Stimulated activated CD4-positive, alpha-beta T cell treated with anti-CD3 and anti-CD28 coated beads, Interleukin-1b, Interleukin-23, amount 100 ng/mL, for 48 hours (primary cell): ENCODE measurements around the gene COL23A1.

Experiments used
- DNase-seq: peaks from one replicate; pipeline ENCODE4 v3.0.0-alpha.2; 2020

Gene COL23A1

GRCh38 chr5:178215280-178216002 lies 374.8 kb downstream of the COL23A1 start:
- DNase-seq: no peak

DNA sequence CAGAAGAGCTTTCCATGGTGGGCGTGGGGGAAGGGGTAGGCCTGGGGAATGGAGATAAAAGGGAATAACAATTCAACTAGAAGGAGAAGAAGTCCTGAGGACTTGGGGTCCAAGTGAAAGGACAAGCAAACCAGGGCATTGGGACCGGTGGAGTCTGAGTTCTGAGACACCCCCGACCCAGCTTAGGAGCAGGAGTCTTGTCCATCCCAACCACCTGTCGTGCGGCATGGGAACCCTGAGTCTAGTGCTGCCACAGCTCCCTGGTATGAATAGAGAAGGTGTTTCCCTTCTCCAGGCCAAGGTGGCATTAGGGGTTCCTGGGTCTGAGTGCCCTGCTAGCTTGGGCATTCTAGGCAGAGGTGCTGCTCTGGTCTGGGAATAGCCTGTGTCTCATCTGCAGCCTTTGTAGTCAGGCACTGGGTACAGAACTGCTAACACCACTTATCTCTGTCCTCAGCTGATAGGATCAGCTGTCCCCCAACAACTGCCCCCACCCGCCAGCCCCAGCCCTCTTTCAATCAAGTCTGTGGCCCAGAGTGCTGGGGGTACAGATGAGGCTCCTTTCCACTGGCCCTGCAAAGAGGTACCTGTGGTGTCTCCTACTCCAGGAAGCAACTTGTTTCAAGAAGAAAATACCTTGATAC lies 375.9 kb downstream of the COL23A1 start:
- no peak for DNase-seq

GRCh38 chr5:178213748-178214151 lies 376.4 kb downstream of the COL23A1 start:
- DNase-seq: no peak

- DNase-seq: no peak
Measured at GRCh38 chr5:178213003-178213461, 377.2 kb downstream of the COL23A1 start.

DNA sequence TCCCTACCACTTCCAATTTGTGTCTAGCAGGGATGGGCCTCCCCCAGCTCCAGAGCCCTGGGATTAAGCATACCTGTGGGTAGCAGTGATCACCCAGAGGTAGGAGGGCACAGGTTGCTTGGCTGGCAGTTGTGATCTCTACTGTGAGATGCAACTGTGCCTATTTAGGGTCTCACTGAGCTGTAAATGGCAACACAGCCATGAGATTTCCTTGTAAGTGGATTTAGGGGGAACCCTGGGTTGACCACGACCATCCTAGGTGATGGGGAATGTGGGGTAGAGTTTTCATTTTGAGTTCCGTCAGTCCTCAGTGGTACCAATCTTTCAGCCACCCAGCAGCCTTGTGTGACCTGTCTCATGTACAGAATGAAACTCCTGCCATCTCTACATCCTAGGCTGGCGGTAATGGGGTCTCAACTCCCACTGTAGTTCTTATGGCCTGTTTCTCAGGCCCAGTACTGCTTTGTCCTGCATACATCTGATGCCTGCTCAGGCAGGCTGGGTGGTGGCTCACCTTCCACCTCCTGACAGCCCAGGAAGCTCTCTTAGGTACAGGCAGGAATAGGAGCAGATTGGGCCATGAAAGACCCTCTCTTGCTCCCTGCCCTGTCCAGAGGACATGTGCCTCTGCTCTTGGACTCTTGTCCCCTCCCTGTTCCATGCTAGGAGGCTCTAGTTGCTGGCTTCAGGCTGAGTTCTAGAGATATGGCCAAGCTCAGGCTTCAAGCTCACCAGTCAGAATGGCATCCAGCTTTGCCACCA lies 377.8 kb downstream of the COL23A1 start:
- DNase-seq: no peak

- DNase-seq: no peak
Measured at GRCh38 chr5:178211095-178212048, 378.8 kb downstream of the COL23A1 start.

GRCh38 chr5:178210686-178211085 lies 379.5 kb downstream of the COL23A1 start:
- no peak for DNase-seq

DNA sequence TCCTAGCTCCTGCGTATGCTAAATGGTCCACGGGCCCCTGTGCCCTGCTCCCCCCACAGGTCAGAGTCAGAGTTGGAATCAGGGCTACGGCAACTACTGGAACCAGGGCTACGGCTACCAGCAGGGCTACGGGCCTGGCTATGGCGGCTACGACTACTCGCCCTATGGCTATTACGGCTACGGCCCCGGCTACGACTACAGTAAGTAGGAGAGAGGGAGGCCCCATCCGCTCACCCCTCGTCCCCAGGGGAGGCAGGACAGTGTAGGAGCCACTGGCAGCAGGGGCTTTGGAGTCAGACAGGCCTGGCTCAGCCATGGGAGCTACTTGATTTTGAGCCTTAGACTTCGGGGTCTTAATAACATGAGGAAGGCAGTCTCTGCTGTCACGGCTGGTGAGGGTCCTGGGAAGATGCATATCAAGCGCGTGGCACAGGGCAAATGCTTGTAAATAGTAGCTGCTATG lies 380.1 kb downstream of the COL23A1 start:
- DNase-seq: no peak

- no peak for DNase-seq
Measured at GRCh38 chr5:178209334-178210072, 380.7 kb downstream of the COL23A1 start.

GRCh38 chr5:178208540-178209227 lies 381.5 kb downstream of the COL23A1 start:
- no peak for DNase-seq

DNA sequence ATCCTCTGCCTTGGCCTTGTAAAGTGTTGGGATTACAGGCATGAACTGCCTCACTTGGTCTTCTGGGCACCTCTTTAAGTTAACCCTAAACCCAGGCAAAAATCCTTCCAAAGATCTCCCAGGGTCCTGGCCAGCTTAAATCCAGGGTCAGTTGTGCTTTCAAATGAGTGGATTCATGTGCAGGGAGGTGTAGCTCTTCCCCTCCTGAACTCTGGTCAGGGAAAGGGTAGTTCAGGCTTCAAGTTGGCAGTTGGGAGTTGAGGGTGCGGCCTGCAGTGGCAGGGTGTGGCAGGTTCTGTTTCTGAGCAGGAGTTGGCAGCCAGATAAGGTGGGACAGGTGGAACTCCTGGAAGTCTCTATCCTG lies 382.3 kb downstream of the COL23A1 start:
- no peak for DNase-seq

DNA sequence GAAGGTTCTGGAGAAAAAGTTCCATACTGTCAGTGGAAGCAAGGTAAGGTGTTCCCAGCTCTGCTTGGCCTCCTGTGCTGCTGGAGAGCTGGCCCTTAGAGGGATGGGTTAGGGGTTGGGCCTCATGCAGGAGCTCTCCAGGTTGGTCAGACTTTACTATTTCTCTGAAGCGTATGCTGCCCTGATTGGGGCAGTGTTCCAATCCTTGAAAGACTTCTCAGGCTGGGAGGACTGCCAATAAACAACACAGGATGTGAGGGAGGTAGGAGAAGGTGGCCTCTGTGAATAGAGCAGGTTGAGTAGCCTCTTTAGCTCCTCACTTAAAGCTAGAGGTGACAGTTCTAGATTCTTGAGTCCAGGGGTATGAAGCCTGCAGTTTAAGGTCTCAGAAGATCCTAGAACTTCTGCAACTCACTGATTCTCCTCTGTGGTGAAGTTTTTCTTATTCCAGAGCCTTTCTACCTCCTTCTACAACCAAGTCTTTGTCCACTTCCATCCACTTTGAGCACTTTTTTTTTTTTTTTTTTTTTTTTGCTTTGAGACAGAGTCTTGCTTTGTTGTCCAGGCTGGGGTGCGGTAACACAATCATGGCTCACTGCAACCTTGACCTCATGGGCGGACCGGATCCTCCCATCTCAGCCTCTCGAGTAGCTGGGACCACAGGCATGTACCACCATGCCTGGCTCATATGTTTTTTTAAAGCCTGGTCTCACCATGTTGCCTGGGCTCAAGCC lies 382.8 kb downstream of the COL23A1 start:
- no peak for DNase-seq

DNA sequence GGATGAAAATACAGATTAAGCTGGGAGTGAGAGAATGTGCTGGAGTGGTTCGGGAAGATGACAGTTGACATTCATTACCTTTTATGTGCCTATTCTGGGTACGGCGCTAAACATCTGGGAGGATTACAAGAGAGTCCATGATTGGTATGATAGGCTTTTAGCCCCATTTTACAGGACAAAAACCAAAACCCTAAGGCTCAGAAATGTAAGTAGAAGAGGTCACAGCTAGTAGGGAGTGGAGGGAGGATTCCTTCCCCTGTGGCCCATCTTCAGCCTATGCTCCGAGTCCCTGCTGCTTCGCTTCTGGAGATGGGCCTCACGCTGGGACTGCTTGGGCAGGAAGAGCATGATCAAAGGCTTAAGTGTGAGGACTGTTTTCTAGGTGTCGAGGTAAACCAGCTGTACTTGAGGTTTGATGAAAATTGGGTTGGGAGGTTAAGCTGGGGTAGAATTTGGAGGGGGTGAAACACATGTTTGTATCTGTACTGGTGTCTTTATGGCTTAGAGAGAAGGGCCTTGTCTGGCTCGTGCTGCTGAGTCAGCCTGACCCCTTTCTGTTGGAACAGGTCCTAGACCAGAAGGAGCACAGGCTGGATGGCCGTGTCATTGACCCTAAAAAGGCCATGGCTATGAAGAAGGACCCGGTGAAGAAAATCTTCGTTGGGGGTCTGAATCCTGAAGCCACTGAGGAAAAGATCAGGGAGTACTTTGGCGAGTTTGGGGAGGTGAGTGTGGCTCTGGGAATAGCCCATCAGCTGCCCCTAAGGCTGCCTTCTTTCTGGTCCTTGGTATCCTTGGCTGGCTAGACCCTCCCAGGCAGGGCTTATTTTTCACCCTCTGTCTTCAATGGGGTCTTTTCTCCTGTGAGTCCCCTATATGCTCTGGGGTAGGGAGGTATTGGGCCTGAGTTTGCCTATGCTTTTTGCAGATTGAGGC lies 383.8 kb downstream of the COL23A1 start:
- DNase-seq: no peak

GRCh38 chr5:178205749-178206047 lies 384.5 kb downstream of the COL23A1 start:
- no peak for DNase-seq

DNA sequence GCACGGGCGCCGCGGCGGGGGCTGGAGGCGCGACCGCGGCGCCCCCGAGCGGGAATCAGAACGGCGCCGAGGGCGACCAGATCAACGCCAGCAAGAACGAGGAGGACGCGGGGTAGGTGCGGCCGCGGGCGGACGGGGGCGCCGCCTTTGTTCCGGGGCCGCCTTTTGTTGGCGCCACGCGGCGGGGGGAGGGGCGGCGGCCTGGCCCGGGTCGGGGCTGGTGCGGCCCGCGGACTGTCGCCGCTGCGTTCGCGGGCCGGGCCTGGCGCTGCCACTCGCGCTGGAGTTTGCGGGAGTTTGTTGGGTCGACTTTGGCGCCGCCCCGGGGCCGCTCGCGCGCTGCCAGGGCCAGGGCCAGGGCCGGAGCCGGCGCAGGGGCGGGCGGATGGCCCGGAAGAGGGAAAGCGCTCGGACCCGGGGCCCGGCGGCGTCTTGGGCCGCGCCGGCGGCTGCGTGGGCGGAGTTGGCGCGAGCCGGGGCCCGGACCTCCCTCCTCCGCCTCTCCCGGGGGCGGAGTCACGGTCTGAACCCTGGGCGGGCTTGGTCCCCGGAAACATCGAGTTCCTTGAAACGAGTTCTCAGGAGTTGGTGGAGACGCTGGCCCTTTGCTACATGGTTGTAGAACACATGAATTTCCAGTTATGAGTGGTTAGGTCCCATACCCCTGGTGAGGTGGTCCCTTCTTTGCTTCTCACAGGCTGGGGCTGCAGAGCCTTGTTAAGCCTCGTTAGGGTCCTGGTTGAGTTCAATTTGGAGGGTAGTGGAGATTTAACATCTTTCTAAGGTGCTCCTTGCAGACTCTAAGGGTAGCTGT lies 385.1 kb downstream of the COL23A1 start:
- peak; percentile 81 for DNase-seq

DNA sequence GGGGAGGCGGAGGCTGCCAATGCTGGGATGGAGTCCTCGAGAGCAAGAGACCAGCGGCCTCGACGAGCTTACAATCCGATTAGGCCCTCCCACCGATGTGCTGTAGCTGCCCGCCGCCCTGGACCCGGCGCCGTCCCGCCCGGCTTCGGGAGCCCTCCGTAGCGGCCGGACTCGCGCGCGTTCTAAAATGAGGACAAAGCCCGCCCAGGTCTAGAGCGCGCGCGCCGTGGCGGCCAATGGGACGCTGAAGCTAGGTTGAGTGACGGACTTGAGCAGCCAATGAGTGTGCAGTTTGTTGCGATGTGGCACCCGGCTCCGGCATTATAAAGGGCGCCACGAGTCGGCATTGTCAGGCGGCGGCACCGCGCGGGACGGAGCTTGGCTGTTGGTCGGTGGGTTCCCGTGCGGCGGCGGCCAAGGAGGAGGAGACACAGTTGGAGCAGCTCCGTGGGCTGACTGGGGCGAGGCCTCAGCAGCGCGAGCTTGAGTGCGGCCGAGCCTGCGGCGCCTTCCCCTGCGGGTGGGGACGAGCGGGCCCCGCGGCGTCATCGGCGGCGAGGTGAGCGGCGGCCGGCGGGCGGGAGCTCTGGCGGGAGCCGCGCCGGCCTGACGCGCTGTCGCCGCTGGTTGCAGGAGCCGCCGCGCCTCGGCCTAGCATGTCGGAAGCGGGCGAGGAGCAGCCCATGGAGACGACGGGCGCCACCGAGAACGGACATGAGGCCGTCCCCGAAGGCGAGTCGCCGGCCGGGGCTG lies 385.8 kb downstream of the COL23A1 start, which contains the start of gene HNRNPAB:
Gene HNRNPAB, plus strand, starts transcription at position 352 of the 753 bp plus-strand sequence. Its CDS starts 305 bp downstream, at position 657.
- peak; percentile 95 for DNase-seq

DNA sequence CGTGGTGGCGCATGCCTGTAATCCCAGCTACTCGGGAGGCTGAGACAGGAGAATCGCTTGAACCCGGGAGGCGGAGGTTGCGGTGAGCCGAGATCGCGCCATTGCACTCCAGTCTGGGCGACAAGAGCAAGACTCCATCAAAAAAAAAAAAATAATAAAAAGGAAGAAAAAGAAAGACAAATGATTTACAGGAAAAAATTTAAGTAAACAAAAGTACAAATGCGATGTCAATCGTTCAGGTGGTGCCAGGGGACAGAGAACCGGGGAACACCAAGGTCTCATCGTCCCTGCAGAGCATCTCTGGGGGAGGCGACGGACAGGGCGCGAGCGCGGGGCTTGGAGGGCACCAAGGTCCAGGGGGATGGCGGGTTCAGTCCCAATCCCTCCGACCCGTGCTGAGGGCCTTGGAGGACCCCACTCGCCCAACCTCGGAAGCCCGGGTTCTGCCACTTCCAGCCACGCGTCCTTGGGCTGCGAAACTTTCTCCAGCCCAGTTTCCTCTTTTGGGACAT lies 386.5 kb downstream of the COL23A1 start:
- DNase-seq: no peak
